ENCODE measurements around the gene FSTL5. TPM values are rescaled to one million over a fixed set of nuclear protein-coding genes. Genes with fewer than 3 reads are reported as not detected.
A peak's percentile ranks its signal among the peaks of the same experiment; 100 is the strongest.

The FSTL5 gene
- total and polyA plus RNA-seq, 2 donors (not counting 3 experiments of a cell fraction or from before 2014, with no cell fraction given) = 1.3 to 1.9 TPM

DNA sequence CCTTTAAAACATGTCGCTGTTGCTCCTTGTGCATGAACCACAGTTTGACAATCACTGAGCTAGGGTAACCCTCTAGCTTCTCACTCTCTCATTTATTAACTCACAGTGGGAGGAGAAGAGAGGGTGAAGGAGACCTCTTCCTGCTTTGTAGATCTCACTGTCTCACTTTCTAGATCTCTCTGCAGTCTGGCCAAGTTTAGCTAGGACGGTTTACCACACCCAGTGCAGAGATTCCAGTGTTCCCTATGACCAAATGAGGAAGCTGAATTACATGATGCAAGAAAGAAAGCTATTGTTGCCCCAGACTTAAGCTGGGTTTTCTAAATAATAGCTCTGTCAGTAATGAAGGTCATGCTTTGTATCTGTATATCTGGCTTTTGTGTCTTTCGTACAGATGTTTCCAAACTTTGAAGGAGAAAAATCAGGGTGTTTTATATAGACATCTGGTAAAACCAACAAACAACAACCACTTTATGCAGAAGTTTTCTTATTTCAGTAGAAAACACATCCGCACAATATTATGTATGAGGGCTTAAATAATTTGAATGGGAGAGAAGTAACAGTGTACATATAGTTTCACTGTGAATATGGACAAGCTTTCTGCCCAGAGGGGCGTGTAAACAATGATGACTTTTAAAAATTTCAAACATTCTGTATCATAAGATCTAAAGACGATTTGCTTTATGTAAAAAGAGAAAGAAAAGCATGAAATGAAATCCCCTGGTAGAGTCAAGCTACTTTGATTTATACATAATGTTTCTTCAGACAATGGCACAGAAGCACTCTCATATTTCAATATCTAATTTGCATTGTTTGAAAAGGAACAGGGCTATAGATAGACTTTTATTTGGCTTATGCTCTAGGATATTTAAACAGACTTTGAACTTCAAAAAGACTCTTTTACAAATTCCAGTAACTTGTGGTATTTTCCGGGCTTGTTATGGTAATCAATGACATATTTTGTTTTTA lies 582.3 kb downstream of the FSTL5 start:
- dilution Hi-C loops (cut with MboI; ENCODE audit: extremely low pct_ligation_motif_present, low sequenced_read_pairs) (no loop called here), intact Hi-C loops (cut with micrococcal nuclease) (no loop called here)
- Histone ChIP-seq H3K4me3 (replicated peaks in 1 of 3; ENCODE audit: insufficient read depth in 1 of 3, low read depth in 1 of 3, low read length in 3 of 3) (no peak overlapping the region), H3K9ac (replicated peaks; ENCODE audit: extremely low read depth, insufficient read depth, low read length) (no peak overlapping the region), H3K27ac (ENCODE audit: insufficient read depth, low read depth, low read length) (no peak overlapping the region), H3K4me2 (ENCODE audit: insufficient read depth, low read length) (no peak overlapping the region), H3K9me1 (replicated peaks; ENCODE audit: control insufficient read depth, extremely low read depth, insufficient read depth, low read length) (no peaks in the 10 kb centered on the region), H3K36me3 (ENCODE audit: control insufficient read depth in 2 of 2, extremely low read depth in 1 of 2, insufficient read depth in 2 of 2, low read length in 2 of 2) (no peaks in the 10 kb centered on the region), H3K4me1 (ENCODE audit: control insufficient read depth, extremely low read depth, insufficient read depth, low read length) (peaks cover 21% of the 10 kb centered on the region), H3K27me3 (ENCODE audit: control insufficient read depth in 2 of 2, insufficient read depth in 2 of 2, low read length in 2 of 2) (no peaks in the 10 kb centered on the region), H3K9me3 (replicated peaks; ENCODE audit: control insufficient read depth, insufficient read depth, low read length) (no peaks in the 10 kb centered on the region), H3K79me2 (ENCODE audit: control insufficient read depth, insufficient read depth, low read length) (no peaks in the 10 kb centered on the region), H2AFZ (ENCODE audit: low read depth, low read length) (peak overlapping the region; percentile 44), H4K20me1 (replicated peaks; ENCODE audit: control insufficient read depth, extremely low read depth, insufficient read depth, low read length) (no peaks in the 10 kb centered on the region)
- POLR2A ChIA-PET = no interaction called here
- TF ChIP-seq GATA2 (IDR thresholded peaks at IDR 0.05; ENCODE audit: insufficient read depth, insufficient read length, low read depth, low read length) = no peak
- TF ChIP-seq, protein P1, sequence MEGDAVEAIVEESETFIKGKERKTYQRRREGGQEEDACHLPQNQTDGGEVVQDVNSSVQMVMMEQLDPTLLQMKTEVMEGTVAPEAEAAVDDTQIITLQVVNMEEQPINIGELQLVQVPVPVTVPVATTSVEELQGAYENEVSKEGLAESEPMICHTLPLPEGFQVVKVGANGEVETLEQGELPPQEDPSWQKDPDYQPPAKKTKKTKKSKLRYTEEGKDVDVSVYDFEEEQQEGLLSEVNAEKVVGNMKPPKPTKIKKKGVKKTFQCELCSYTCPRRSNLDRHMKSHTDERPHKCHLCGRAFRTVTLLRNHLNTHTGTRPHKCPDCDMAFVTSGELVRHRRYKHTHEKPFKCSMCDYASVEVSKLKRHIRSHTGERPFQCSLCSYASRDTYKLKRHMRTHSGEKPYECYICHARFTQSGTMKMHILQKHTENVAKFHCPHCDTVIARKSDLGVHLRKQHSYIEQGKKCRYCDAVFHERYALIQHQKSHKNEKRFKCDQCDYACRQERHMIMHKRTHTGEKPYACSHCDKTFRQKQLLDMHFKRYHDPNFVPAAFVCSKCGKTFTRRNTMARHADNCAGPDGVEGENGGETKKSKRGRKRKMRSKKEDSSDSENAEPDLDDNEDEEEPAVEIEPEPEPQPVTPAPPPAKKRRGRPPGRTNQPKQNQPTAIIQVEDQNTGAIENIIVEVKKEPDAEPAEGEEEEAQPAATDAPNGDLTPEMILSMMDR (IDR thresholded peaks at IDR 0.05; ENCODE audit: extremely low read depth in 1 of 2, insufficient read depth in 1 of 2, low read depth in 1 of 2, low read length in 2 of 2) = no peak
- TF ChIP-seq EZH2 (IDR thresholded peaks at IDR 0.05; ENCODE audit: borderline replicate concordance, low read depth, low read length, severe bottlenecking) = no peak
- no peak for TF ChIP-seq POLR2A (IDR thresholded peaks at IDR 0.05; ENCODE audit: low read depth, low read length)
- TF ChIP-seq JUN (IDR thresholded peaks at IDR 0.05; ENCODE audit: borderline replicate concordance, insufficient read depth, insufficient read length, low read depth) = no peak
- no peak for TF ChIP-seq MAX (IDR thresholded peaks at IDR 0.05; ENCODE audit: insufficient read depth, insufficient read length)
- TF ChIP-seq FOS (IDR thresholded peaks at IDR 0.05; ENCODE audit: borderline replicate concordance, insufficient read depth, low read length) = no peak
- TF ChIP-seq POLR2AphosphoS5 (IDR thresholded peaks at IDR 0.05; ENCODE audit: insufficient read depth, low read depth, low read length) = no peak
- no peak for TF ChIP-seq MYC (IDR thresholded peaks at IDR 0.05; ENCODE audit: low read depth, low read length)
- CTCF ChIA-PET = interaction anchor here (0.9 to 1.2 kb wide), 2 partner anchors 9 to 26 kb away, joined by 3 to 4 read pairs; no protein-coding TSS in a partner anchor
- DNase-seq (ENCODE audit: low read depth, low spot score) (no peak), FAIRE-seq (no peak)
- BruUV-seq (replicated peaks) = no TSS peak

All from endothelial cell of umbilical vein (primary cell).